ENCODE data around the gene TXNDC12. TPM values are rescaled to one million over a fixed set of nuclear protein-coding genes. Genes with fewer than 3 reads are reported as not detected.
A peak's percentile ranks its signal among the peaks of the same experiment; 100 is the strongest.

The TXNDC12 gene
- total and polyA plus RNA-seq, 9 of the 15 experiments (the other 6 are each of a cell fraction or from before 2014, with no cell fraction given): 17.0 to 60.8 (median 37.8) TPM

- no peak for TF ChIP-seq MEIS2 (IDR thresholded peaks at IDR 0.05; ENCODE audit: partially characterized antibody)
- no peak for TF ChIP-seq HMBOX1 (IDR thresholded peaks at IDR 0.05)
- TF ChIP-seq ZHX1 (conservative IDR thresholded peaks at IDR 0.05; ENCODE audit: low read length): 0 out of 2 replicates have a peak, but pooled peaks have one; percentile 42
- no peak for TF ChIP-seq CGGBP1 (CRISPR knock-in tag; IDR thresholded peaks at IDR 0.05)
- no peak for TF ChIP-seq KDM2B (CRISPR knock-in tag; IDR thresholded peaks at IDR 0.05)
- TF ChIP-seq POU5F1 (IDR thresholded peaks at IDR 0.05; ENCODE audit: borderline replicate concordance, low read depth, low read length, partially characterized antibody): no peak
- TF ChIP-seq CHD2 (IDR thresholded peaks at IDR 0.05; ENCODE audit: low read depth, low read length): peak; percentile 70
- TF ChIP-seq BCOR (IDR thresholded peaks at IDR 0.05): 0 out of 2 replicates have a peak, but pooled peaks have one; percentile 23
- TF ChIP-seq ZFX (CRISPR knock-in tag; IDR thresholded peaks at IDR 0.05): peak; percentile 94
- no peak for TF ChIP-seq AFF4 (CRISPR knock-in tag; IDR thresholded peaks at IDR 0.05)
- peak; percentile 69; the same call in 1 of the 2 replicates for TF ChIP-seq ZNF263 (CRISPR knock-in tag; IDR thresholded peaks at IDR 0.05; ENCODE audit: borderline replicate concordance)
- TF ChIP-seq ZNF146 (CRISPR knock-in tag; IDR thresholded peaks at IDR 0.05; ENCODE audit: unreplicated experiment): no peak
- no peak for TF ChIP-seq SMAD2 (IDR thresholded peaks at IDR 0.05; ENCODE audit: low read depth, low read length)
- TF ChIP-seq ZNF444 (CRISPR knock-in tag; IDR thresholded peaks at IDR 0.05): 0 out of 2 replicates have a peak, but pooled peaks have one; percentile 9
- 0 out of 2 replicates have a peak, but pooled peaks have one; percentile 11 for TF ChIP-seq ZNF165 (CRISPR knock-in tag; IDR thresholded peaks at IDR 0.05; ENCODE audit: borderline replicate concordance)
- TF ChIP-seq KAT8 (IDR thresholded peaks at IDR 0.05; ENCODE audit: low read depth): no peak
- TF ChIP-seq NR1H2 (CRISPR knock-in tag; IDR thresholded peaks at IDR 0.05): no peak
- peak; percentile 90 for TF ChIP-seq POLR2H (tag; IDR thresholded peaks at IDR 0.05; ENCODE audit: low read depth)
Measured at GRCh38 chr1:52055066-52055865, at the start of gene TXNDC12 (continued).
